Fibroblast of mammary gland (primary cell): ENCODE data around the gene ARL13B.
A peak's percentile ranks its signal among the peaks of the same experiment; 100 is the strongest.
"Not testable (repeated sequence)": the region's sequence is repeated elsewhere in the genome, so short reads cannot be mapped to it uniquely, and the experiment has no call there.

Experiments
- DNase-seq: peaks from one replicate; pipeline ENCODE4 v3.0.0-alpha.2; 2010; ENCODE audit warnings: low read depth
- H3K4me3 ChIP-seq: 2 replicates; pipeline ENCODE4 v1.5.1; 2011; ENCODE audit warnings: low read depth, mild to moderate bottlenecking, low read length, moderate library complexity; ENCODE audit not compliant: control insufficient read depth
- TF ChIP-seq, protein P1 (sequence below): conservative IDR thresholded peaks from 2 replicates; pipeline ENCODE4 v1.5.1; 2011; ENCODE audit warnings: low read depth, low read length, inconsistent platforms; ENCODE audit not compliant: control insufficient read depth, insufficient read depth

The ARL13B gene

DNA sequence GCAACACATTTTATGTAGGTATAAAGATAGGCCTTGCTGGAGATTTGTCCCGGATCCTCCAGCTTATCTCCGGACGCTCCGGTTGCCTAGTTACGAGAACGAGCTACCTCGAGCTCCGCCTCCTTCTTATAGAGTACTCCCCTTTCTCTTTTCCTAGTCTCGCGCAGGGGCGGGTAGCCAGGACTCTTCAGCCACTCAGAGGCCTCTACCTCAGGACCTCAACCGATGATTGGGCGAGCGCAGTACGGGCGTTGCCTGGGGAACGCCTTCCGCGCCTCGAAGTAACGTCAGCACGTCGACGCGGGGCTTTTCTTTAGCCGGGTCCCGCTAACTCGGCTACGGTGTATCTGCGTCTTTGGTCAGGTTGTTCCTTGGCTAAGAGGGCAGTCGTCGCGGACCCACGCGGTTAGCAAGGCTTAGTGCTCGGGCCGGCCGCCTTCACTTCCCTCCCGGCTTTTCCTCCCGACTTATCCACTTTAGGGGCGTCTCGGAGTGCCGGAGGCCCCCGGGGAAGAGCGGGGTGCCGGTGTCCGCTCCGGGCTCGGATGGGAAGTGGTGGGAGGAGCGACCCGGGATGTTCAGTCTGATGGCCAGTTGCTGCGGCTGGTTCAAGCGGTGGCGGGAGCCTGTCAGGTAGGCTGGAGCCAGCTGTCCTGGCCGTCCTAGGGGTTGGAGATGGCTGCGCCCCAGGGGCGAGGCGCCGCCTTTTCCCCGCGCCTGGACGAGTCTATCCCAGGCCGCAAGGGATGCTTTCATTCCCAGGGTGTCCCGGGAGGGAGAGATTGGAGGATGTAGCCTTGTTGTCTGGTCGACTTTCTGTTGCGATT lies at the start of gene ARL13B:
Gene ARL13B (plus strand): TSS at position 306 of the 827 bp plus-strand sequence. CDS start 269 bp downstream, at position 575.
- peak; percentile 97 for DNase-seq
- TF ChIP-seq, protein P1, sequence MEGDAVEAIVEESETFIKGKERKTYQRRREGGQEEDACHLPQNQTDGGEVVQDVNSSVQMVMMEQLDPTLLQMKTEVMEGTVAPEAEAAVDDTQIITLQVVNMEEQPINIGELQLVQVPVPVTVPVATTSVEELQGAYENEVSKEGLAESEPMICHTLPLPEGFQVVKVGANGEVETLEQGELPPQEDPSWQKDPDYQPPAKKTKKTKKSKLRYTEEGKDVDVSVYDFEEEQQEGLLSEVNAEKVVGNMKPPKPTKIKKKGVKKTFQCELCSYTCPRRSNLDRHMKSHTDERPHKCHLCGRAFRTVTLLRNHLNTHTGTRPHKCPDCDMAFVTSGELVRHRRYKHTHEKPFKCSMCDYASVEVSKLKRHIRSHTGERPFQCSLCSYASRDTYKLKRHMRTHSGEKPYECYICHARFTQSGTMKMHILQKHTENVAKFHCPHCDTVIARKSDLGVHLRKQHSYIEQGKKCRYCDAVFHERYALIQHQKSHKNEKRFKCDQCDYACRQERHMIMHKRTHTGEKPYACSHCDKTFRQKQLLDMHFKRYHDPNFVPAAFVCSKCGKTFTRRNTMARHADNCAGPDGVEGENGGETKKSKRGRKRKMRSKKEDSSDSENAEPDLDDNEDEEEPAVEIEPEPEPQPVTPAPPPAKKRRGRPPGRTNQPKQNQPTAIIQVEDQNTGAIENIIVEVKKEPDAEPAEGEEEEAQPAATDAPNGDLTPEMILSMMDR = no peak
- H3K4me3 ChIP-seq = peak within 1 kb of the TSS; percentile 93

DNA sequence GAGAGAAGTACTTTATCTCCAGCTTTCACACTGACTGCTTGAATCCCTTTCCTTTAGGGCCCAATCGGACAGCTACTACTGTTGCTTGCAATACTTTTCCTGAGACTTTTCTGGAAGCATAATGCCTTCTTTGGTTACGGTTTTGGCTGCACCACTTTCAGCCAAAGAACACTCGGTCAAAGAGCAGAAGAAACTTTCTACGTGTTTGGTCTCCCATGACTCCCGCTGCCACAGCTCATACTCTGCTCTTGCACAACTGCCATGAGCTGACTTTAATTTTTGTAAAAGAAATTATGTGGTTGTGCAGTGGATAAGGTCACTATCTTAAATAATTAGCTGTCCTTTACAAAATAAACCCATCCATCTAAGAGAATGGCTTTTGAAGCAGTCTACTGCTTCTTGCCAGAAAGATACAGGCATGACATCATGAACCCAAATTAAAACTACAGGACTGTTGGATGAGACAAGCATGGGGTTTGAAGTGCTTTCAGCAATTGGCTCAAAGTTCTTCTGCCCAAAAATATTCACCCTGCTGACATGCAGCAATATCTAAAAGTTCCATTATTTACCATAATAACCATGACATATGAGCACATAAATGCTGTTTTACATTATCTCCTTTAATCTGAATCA lies 48.2 kb upstream of the ARL13B start:
- no peak for DNase-seq
- TF ChIP-seq, protein P1 = no peak
- H3K4me3 ChIP-seq = no peak overlapping the region

- H3K4me3 ChIP-seq = no peak overlapping the region
- DNase-seq = no peak
- TF ChIP-seq, protein P1 = no peak
These were observed 45.4 kb upstream of the ARL13B start for GRCh38 chr3:93934366-93935046.

DNA sequence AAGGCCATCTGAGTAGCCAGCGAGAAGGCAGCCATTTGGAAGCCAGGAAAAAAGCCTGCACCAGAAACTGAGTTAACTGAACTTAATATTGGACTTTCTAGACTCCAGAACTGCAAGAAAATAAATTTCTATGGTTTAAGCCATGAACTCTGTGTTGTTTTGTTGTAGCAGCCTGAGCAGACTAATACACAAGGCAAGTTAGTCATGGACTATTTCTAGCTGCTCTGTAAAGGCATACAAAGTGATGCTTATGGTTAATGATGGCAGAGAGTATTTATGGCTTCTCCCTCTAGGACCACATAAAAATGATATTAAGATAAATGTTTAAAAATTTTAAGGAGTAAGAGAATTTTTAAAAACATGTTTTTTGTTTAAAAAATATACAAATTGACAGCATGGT lies 43.4 kb upstream of the ARL13B start:
- no peak for DNase-seq
- H3K4me3 ChIP-seq = no peak overlapping the region
- TF ChIP-seq, protein P1 = no peak

DNA sequence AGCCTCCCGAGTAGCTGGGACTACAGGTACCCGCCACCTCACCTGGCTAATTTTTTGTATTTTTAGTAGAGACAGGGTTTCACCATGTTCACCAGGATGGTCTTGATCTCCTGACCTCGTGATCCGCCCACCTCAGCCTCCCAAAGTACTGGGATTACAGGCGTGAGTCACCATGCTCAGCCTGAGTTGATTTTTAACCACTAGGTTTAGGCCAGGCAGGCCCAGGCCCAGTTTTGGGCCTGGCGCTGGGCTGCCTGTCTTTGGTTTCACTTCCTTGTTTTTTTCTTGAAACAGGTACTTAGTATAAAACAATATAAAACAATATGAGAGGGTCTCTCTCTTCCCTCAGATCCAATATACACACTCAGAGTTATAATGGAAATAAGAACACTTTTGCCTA lies 42.5 kb upstream of the ARL13B start:
- H3K4me3 ChIP-seq, DNase-seq: not testable (repeated sequence)

- not testable (repeated sequence) for H3K4me3 ChIP-seq, DNase-seq
These were observed 30.0 kb upstream of the ARL13B start for GRCh38 chr3:93949958-93950357.

GRCh38 chr3:93961026-93961425 lies 18.9 kb upstream of the ARL13B start:
- no peak for DNase-seq
- H3K4me3 ChIP-seq = no peak overlapping the region
- TF ChIP-seq, protein P1 = no peak
